Measurements from ENCODE around the gene TNPO2.
"Not testable (repeated sequence)": the region's sequence is repeated elsewhere in the genome, so short reads cannot be mapped to it uniquely, and the experiment has no call there.

DNA sequence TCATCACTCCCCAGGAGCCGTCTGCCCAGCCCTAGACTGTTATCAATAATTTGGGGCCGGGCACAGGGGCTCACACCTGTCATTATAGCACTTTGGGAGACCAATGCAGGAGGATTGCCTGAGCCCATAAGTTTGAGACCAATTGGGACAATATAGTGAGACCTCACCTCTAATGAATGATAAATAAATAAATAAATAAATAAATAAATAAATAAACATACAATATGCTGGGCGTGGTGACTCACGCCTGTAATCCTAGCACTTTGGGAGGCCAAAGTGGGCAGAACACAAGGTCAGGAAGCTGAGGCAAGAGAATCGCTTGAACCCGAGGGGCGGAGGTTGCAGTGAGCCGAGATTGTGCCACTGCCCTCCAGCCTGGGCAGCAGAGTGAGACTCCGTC is 10.4 kb downstream of the TNPO2 start:
- not testable (repeated sequence) for TF ChIP-seq CTCF, POLR2A (IDR thresholded peaks at IDR 0.05)

Data from adrenal gland (tissue), 5 donors.